K562 (cell line): ENCODE results near the gene CCDC158.

Source experiments
- DACH1 ChIP-seq: fragments of 450-650 bp; IDR thresholded peaks from 2 replicates; pipeline ENCODE4 v1.6.1; 2018; ENCODE audit not compliant: partially characterized antibody
- ELF1 ChIP-seq: fragments of 200-800 bp; sonication (Bioruptor generic); IDR thresholded peaks from 2 replicates; pipeline ENCODE4 v1.6.1; 2016; ENCODE audit warnings: missing genetic modification characterization, missing compliant biosample characterization
- EP400 ChIP-seq: fragments of 450-650 bp; IDR thresholded peaks from 2 replicates; pipeline ENCODE4 v1.6.1; 2017; ENCODE audit warnings: antibody characterized with exemption, mild to moderate bottlenecking, moderate library complexity
- KLF13 ChIP-seq: fragments of 450-650 bp; IDR thresholded peaks from 2 replicates; pipeline ENCODE4 v1.6.1; 2016; ENCODE audit warnings: missing genetic modification characterization, low read depth, mild to moderate bottlenecking, missing compliant biosample characterization, moderate library complexity, borderline replicate concordance
- NFIC ChIP-seq: fragments of 450-650 bp; IDR thresholded peaks from 2 replicates; pipeline ENCODE4 v1.6.1; 2017; ENCODE audit warnings: mild to moderate bottlenecking, inconsistent platforms
- POLR2A ChIP-seq: fragments of 450-650 bp; conservative IDR thresholded peaks from 2 replicates; pipeline ENCODE4 v1.6.1; 2016
- POLR2AphosphoS5 ChIP-seq: IDR thresholded peaks from 2 replicates; pipeline ENCODE4 v1.6.1; 2011; ENCODE audit warnings: mild to moderate bottlenecking, low read depth, low read length, moderate library complexity; ENCODE audit not compliant: control insufficient read depth, insufficient read depth
- ZNF174 ChIP-seq: fragments of 250-450 bp; sonication (Bioruptor Pico); IDR thresholded peaks from 2 replicates; pipeline ENCODE4 v1.4.0; 2020; ENCODE audit warnings: mild to moderate bottlenecking
- TF ChIP-seq, protein P1 (sequence below), 3 experiments: IDR thresholded peaks in 2 of 3; conservative IDR thresholded peaks in 1 of 3; 2 replicates each; pipeline ENCODE4 v1.5.1; 2011 to 2012; ENCODE audit warnings: low read length in 3 of 3, mild to moderate bottlenecking in 3 of 3, control low read depth in 2 of 3, improper control_type of control experiment in 1 of 3, inconsistent platforms in 1 of 3, low read depth in 1 of 3, mixed read lengths in 1 of 3, moderate library complexity in 1 of 3; ENCODE audit not compliant: insufficient read depth in 2 of 3
- TF ChIP-seq, protein P2 (sequence below): sonication (generic); formaldehyde crosslinking; IDR thresholded peaks from 2 replicates; pipeline ENCODE4 v1.8.0; 2022; ENCODE audit warnings: mild to moderate bottlenecking, low read depth, missing genetic modification reagents
- TF ChIP-seq, protein P3 (sequence below): sonication (generic); formaldehyde crosslinking; IDR thresholded peaks from 2 replicates; pipeline ENCODE4 v1.8.1; 2022; ENCODE audit warnings: missing genetic modification reagents

DNA sequence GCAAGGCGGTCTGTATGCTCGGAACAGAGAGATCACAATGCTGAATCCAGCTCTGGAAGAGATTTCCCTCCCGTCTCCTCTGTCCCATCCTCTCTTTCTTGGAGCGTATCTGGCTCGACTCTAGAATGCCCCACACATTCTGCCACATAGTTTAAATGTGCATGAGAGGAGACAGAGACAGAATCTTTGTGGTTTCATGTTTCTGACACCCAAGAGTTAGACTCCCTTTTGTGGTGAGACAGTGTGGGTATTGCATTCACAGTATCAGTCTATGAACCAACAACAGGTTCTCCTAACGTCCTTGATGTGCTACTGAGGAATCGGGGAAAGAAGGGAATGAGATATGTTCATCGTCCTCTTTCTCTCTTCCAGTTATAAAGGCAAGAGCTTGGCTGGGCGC is 144.1 kb downstream of the CCDC158 start:
- TF ChIP-seq ZNF174 (CRISPR knock-in tag) (no peak), KLF13 (no peak), NFIC (no peak), DACH1 (no peak), POLR2AphosphoS5 (no peak), EP400 (no peak), POLR2A (no peak), ELF1 (tag) (no peak)
- TF ChIP-seq, protein P1, sequence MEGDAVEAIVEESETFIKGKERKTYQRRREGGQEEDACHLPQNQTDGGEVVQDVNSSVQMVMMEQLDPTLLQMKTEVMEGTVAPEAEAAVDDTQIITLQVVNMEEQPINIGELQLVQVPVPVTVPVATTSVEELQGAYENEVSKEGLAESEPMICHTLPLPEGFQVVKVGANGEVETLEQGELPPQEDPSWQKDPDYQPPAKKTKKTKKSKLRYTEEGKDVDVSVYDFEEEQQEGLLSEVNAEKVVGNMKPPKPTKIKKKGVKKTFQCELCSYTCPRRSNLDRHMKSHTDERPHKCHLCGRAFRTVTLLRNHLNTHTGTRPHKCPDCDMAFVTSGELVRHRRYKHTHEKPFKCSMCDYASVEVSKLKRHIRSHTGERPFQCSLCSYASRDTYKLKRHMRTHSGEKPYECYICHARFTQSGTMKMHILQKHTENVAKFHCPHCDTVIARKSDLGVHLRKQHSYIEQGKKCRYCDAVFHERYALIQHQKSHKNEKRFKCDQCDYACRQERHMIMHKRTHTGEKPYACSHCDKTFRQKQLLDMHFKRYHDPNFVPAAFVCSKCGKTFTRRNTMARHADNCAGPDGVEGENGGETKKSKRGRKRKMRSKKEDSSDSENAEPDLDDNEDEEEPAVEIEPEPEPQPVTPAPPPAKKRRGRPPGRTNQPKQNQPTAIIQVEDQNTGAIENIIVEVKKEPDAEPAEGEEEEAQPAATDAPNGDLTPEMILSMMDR (IDR thresholded peaks at IDR 0.05 in 2 of 3, conservative IDR thresholded peaks at IDR 0.05 in 1 of 3; ENCODE audit: insufficient read depth in 2 of 3, low read depth in 1 of 3, low read length in 3 of 3): no peak
- TF ChIP-seq, protein P2, sequence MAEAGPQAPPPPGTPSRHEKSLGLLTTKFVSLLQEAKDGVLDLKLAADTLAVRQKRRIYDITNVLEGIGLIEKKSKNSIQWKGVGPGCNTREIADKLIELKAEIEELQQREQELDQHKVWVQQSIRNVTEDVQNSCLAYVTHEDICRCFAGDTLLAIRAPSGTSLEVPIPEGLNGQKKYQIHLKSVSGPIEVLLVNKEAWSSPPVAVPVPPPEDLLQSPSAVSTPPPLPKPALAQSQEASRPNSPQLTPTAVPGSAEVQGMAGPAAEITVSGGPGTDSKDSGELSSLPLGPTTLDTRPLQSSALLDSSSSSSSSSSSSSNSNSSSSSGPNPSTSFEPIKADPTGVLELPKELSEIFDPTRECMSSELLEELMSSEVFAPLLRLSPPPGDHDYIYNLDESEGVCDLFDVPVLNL: no peak
- TF ChIP-seq, protein P3, sequence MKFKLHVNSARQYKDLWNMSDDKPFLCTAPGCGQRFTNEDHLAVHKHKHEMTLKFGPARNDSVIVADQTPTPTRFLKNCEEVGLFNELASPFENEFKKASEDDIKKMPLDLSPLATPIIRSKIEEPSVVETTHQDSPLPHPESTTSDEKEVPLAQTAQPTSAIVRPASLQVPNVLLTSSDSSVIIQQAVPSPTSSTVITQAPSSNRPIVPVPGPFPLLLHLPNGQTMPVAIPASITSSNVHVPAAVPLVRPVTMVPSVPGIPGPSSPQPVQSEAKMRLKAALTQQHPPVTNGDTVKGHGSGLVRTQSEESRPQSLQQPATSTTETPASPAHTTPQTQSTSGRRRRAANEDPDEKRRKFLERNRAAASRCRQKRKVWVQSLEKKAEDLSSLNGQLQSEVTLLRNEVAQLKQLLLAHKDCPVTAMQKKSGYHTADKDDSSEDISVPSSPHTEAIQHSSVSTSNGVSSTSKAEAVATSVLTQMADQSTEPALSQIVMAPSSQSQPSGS (CRISPR knock-in tag): no peak
